Measurements from ENCODE around the gene OR7C2. TPM values are rescaled to one million over a fixed set of nuclear protein-coding genes. Genes with fewer than 3 reads are reported as not detected.

Gene OR7C2
- total and polyA plus RNA-seq, 2 of the 13 experiments (the other 11 are each of a cell fraction or from before 2014, with no cell fraction given), result not detected

DNA sequence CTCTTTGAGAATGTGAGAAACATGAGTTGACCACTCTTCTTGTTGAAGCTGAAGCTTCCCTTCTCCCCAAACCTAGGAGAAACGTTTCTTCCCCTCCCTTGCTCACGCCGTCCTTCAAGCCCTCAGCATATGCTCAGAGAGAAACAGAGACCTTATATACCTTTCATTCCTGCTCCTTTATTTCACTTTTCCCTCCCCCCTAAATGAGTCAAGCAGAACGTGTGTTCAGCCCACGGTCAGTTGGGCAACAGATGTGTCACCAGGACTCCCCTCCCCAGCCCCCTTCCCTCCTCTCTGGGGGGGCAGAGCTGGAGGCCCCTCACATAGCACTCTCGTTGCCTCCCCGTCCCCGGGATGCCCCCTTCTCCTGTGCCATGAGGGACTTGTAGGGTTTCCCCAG is 8.6 kb downstream of the OR7C2 start:
- POLR2A ChIA-PET, result no interaction called here
- Histone ChIP-seq H3K4me3 (replicated peaks in 1 of 3; ENCODE audit: insufficient read depth in 1 of 3, low read depth in 2 of 3, low read length in 3 of 3) (no peak overlapping the region), H3K27me3 (ENCODE audit: control insufficient read depth in 1 of 2, insufficient read depth in 2 of 2, low read length in 2 of 2) (0 out of 5 replicates have a peak, but pooled peaks cover 0 to 4% of the 10 kb centered on the region in 2 experiments), H3K27ac (ENCODE audit: extremely low read length, insufficient read depth, low read length) (no peak overlapping the region), H3K4me2 (ENCODE audit: low read depth, low read length) (no peak overlapping the region), H2AFZ (ENCODE audit: low read length) (no peak overlapping the region), H3K4me1 (ENCODE audit: insufficient read depth, low read length) (no peaks in the 10 kb centered on the region), H3K9me3 (ENCODE audit: low read length) (no peaks in the 10 kb centered on the region), H3K79me2 (ENCODE audit: insufficient read depth, low read length) (no peaks in the 10 kb centered on the region), H4K20me1 (ENCODE audit: insufficient read depth, low read length) (no peaks in the 10 kb centered on the region), H3K36me3 (replicated peaks in 1 of 2; ENCODE audit: control insufficient read depth in 1 of 2, insufficient read depth in 2 of 2, low read length in 2 of 2) (no peaks in the 10 kb centered on the region), H3K9ac (ENCODE audit: insufficient read depth, low read depth, low read length) (no peak overlapping the region)
- BruUV-seq (replicated peaks), result no TSS peak
- no peak for FAIRE-seq
- intact Hi-C loops (cut with micrococcal nuclease; ENCODE audit: unreplicated experiment), result no loop called here
- CTCF ChIA-PET (ENCODE audit: low intra/inter-chr PET ratio, low total read pairs), result no interaction called here
- DNase-seq (ENCODE audit: low spot score), result no peak
- 10% methylated on average over 8 of the region's 8 CpGs for WGBS (ENCODE audit: low lambda C conversion rate)
- in situ Hi-C loops (cut with HindIII; ENCODE audit: extremely low pct_ligation_motif_present, low pct_unique_long_range_greater_than_20kb), result no loop called here
- ATAC-seq, result no peak
- TF ChIP-seq CREB1 (IDR thresholded peaks at IDR 0.05) (no peak), CREB1 (CRISPR knock-in tag; IDR thresholded peaks at IDR 0.05) (no peak), GATAD2A (CRISPR knock-in tag; IDR thresholded peaks at IDR 0.05) (no peak), ZNF432 (CRISPR knock-in tag; IDR thresholded peaks at IDR 0.05; ENCODE audit: borderline replicate concordance) (no peak), TBX3 (IDR thresholded peaks at IDR 0.05; ENCODE audit: borderline replicate concordance) (no peak), TGIF2 (CRISPR knock-in tag; IDR thresholded peaks at IDR 0.05) (no peak), SMYD3 (CRISPR knock-in tag; IDR thresholded peaks at IDR 0.05) (no peak), KDM3A (CRISPR knock-in tag; IDR thresholded peaks at IDR 0.05; ENCODE audit: low read depth) (no peak), PAWR (CRISPR knock-in tag; IDR thresholded peaks at IDR 0.05; ENCODE audit: borderline replicate concordance) (no peak), ZNF225 (CRISPR knock-in tag; IDR thresholded peaks at IDR 0.05) (no peak), RFX3 (CRISPR knock-in tag; IDR thresholded peaks at IDR 0.05) (no peak), TRAFD1 (CRISPR knock-in tag; IDR thresholded peaks at IDR 0.05; ENCODE audit: borderline replicate concordance) (no peak), ZNF331 (CRISPR knock-in tag; IDR thresholded peaks at IDR 0.05) (no peak), AGO2 (optimal IDR thresholded peaks at IDR 0.05; ENCODE audit: low read depth, low read length) (no peak)
- TF ChIP-seq, protein P1, sequence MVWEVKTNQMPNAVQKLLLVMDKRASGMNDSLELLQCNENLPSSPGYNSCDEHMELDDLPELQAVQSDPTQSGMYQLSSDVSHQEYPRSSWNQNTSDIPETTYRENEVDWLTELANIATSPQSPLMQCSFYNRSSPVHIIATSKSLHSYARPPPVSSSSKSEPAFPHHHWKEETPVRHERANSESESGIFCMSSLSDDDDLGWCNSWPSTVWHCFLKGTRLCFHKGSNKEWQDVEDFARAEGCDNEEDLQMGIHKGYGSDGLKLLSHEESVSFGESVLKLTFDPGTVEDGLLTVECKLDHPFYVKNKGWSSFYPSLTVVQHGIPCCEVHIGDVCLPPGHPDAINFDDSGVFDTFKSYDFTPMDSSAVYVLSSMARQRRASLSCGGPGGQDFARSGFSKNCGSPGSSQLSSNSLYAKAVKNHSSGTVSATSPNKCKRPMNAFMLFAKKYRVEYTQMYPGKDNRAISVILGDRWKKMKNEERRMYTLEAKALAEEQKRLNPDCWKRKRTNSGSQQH (CRISPR knock-in tag; IDR thresholded peaks at IDR 0.05; ENCODE audit: low read depth), result no peak
- TF ChIP-seq, protein P2, sequence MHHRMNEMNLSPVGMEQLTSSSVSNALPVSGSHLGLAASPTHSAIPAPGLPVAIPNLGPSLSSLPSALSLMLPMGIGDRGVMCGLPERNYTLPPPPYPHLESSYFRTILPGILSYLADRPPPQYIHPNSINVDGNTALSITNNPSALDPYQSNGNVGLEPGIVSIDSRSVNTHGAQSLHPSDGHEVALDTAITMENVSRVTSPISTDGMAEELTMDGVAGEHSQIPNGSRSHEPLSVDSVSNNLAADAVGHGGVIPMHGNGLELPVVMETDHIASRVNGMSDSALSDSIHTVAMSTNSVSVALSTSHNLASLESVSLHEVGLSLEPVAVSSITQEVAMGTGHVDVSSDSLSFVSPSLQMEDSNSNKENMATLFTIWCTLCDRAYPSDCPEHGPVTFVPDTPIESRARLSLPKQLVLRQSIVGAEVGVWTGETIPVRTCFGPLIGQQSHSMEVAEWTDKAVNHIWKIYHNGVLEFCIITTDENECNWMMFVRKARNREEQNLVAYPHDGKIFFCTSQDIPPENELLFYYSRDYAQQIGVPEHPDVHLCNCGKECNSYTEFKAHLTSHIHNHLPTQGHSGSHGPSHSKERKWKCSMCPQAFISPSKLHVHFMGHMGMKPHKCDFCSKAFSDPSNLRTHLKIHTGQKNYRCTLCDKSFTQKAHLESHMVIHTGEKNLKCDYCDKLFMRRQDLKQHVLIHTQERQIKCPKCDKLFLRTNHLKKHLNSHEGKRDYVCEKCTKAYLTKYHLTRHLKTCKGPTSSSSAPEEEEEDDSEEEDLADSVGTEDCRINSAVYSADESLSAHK (CRISPR knock-in tag; IDR thresholded peaks at IDR 0.05; ENCODE audit: borderline replicate concordance), result no peak
- TF ChIP-seq, protein P3, sequence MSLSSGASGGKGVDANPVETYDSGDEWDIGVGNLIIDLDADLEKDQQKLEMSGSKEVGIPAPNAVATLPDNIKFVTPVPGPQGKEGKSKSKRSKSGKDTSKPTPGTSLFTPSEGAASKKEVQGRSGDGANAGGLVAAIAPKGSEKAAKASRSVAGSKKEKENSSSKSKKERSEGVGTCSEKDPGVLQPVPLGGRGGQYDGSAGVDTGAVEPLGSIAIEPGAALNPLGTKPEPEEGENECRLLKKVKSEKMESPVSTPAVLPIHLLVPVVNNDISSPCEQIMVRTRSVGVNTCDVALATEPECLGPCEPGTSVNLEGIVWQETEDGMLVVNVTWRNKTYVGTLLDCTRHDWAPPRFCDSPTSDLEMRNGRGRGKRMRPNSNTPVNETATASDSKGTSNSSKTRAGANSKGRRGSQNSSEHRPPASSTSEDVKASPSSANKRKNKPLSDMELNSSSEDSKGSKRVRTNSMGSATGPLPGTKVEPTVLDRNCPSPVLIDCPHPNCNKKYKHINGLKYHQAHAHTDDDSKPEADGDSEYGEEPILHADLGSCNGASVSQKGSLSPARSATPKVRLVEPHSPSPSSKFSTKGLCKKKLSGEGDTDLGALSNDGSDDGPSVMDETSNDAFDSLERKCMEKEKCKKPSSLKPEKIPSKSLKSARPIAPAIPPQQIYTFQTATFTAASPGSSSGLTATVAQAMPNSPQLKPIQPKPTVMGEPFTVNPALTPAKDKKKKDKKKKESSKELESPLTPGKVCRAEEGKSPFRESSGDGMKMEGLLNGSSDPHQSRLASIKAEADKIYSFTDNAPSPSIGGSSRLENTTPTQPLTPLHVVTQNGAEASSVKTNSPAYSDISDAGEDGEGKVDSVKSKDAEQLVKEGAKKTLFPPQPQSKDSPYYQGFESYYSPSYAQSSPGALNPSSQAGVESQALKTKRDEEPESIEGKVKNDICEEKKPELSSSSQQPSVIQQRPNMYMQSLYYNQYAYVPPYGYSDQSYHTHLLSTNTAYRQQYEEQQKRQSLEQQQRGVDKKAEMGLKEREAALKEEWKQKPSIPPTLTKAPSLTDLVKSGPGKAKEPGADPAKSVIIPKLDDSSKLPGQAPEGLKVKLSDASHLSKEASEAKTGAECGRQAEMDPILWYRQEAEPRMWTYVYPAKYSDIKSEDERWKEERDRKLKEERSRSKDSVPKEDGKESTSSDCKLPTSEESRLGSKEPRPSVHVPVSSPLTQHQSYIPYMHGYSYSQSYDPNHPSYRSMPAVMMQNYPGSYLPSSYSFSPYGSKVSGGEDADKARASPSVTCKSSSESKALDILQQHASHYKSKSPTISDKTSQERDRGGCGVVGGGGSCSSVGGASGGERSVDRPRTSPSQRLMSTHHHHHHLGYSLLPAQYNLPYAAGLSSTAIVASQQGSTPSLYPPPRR (CRISPR knock-in tag; IDR thresholded peaks at IDR 0.05; ENCODE audit: borderline replicate concordance), result no peak
